ENCODE data around the gene GPI.
"Not testable (repeated sequence)": the region's sequence is repeated elsewhere in the genome, so short reads cannot be mapped to it uniquely, and the experiment has no call there.

GRCh38 chr19:34388745-34389144, 23.7 kb downstream of the GPI start:
- TF ChIP-seq CTCF, POLR2A (IDR thresholded peaks at IDR 0.05): not testable (repeated sequence)

All from ovary (tissue), 3 donors.